Fibroblast of lung (primary cell): ENCODE data around the gene IL4.

Source experiments
- CTCF ChIP-seq, 2 donors: IDR thresholded peaks in 1 of 2; conservative IDR thresholded peaks in 1 of 2; 1 replicate in 1 of 2; 2 replicates in 1 of 2; pipeline ENCODE4 v1.5.1; 2011 to 2012; ENCODE audit warnings: low read length in 2 of 2, control low read depth in 1 of 2, inconsistent platforms in 1 of 2, low read depth in 1 of 2, mild to moderate bottlenecking in 1 of 2
- EZH2 ChIP-seq: IDR thresholded peaks from 2 replicates; pipeline ENCODE4 v1.5.1; 2012; ENCODE audit warnings: low read length, control low read depth, mild to moderate bottlenecking; ENCODE audit errors: missing control alignments

GRCh38 chr5:132657676-132658380, 16.0 kb upstream of the IL4 start, which contains the start of gene IL13:
- TF ChIP-seq CTCF (conservative IDR thresholded peaks at IDR 0.05 in 1 of 2, IDR thresholded peaks at IDR 0.05 in 1 of 2; ENCODE audit: low read depth in 1 of 2, low read length in 2 of 2) (no peak), EZH2 (no peak)
